Esophagus (tissue), 2 donors: ENCODE data around the gene ESPNL. TPM values are rescaled to one million over a fixed set of nuclear protein-coding genes. Genes with fewer than 3 reads are reported as not detected.

Experiments
- H3K27ac ChIP-seq, 2 donors: one replicate each; pipeline ENCODE4 v1.5.1; 2013; ENCODE audit warnings: low read depth in 2 of 2, mild to moderate bottlenecking in 2 of 2, inconsistent platforms in 1 of 2, low read length in 1 of 2, moderate library complexity in 1 of 2
- H3K27me3 ChIP-seq, 2 donors: one replicate each; pipeline ENCODE4 v1.6.1; 2013; ENCODE audit warnings: low read length in 2 of 2, control low read depth in 1 of 2, mild to moderate bottlenecking in 1 of 2; ENCODE audit not compliant: insufficient read depth in 2 of 2, control insufficient read depth in 1 of 2
- H3K36me3 ChIP-seq, 2 donors: one replicate each; pipeline ENCODE4 v1.6.1; 2013; ENCODE audit warnings: low read length in 1 of 2; ENCODE audit not compliant: control insufficient read depth in 2 of 2, insufficient read depth in 2 of 2
- H3K4me1 ChIP-seq, 2 donors: one replicate each; pipeline ENCODE4 v1.6.1; 2013; ENCODE audit warnings: low read length in 1 of 2; ENCODE audit not compliant: control insufficient read depth in 2 of 2, insufficient read depth in 2 of 2
- H3K4me3 ChIP-seq, 2 donors: one replicate each; pipeline ENCODE4 v1.5.1; 2013; ENCODE audit warnings: low read length in 2 of 2, mild to moderate bottlenecking in 2 of 2, low read depth in 1 of 2, moderate library complexity in 1 of 2
- H3K9me3 ChIP-seq, 2 donors: one replicate each; pipeline ENCODE4 v1.6.1; 2013; ENCODE audit warnings: mild to moderate bottlenecking in 2 of 2, low read depth in 1 of 2, low read length in 1 of 2, moderate library complexity in 1 of 2; ENCODE audit not compliant: control insufficient read depth in 2 of 2, insufficient read depth in 1 of 2
- WGBS, 2 donors: extraction: QIAGEN DNeasy Blood & Tissue Kit; methylation state at CpG; one replicate each; pipeline ENCODE4 v1.1.7; 2013; 5-methylcytosine and 5-hydroxymethylcytosine counted together
- polyA plus RNA-seq, 2 donors: library from polyadenylated mRNA; stranded (reverse); fragments of 200-250 nt; gene quantifications; one replicate each; pipeline ENCODE4 v1.2.3, GENCODE V29; 2013
- donor health status: healthy with polysubstance abuse.
- donor health status: Bipolar disorder and iron deficiency.

Gene ESPNL
- polyA plus RNA-seq, 2 donors = 0.09 to 0.12 TPM

- H3K4me1 ChIP-seq = peaks cover 0 to 3% of the 10 kb centered on the region in 2 donors
- H3K36me3 ChIP-seq = no peaks in the 10 kb centered on the region
- H3K4me3 ChIP-seq = no peak overlapping the region
- 87 to 93% methylated on average over 27 of the region's 27 CpGs for WGBS, 2 donors
- no peak overlapping the region for H3K27ac ChIP-seq
- H3K27me3 ChIP-seq = no peaks in the 10 kb centered on the region
- H3K9me3 ChIP-seq = no peaks in the 10 kb centered on the region
Observed at GRCh38 chr2:238121511-238122286, 21.6 kb downstream of the ESPNL start.

GRCh38 chr2:238122287-238123217 lies 22.4 kb downstream of the ESPNL start:
- no peak overlapping the region for H3K27ac ChIP-seq
- H3K27me3 ChIP-seq = no peaks in the 10 kb centered on the region
- WGBS, 2 donors = 86 to 87% methylated on average over 29 of the region's 29 CpGs
- peaks cover 0 to 7% of the 10 kb centered on the region in 2 donors for H3K4me1 ChIP-seq
- H3K9me3 ChIP-seq = no peaks in the 10 kb centered on the region
- H3K4me3 ChIP-seq = no peak overlapping the region
- H3K36me3 ChIP-seq = no peaks in the 10 kb centered on the region

- 81 to 82% methylated on average over 22 of the region's 22 CpGs for WGBS, 2 donors
- no peaks in the 10 kb centered on the region for H3K9me3 ChIP-seq
- peaks cover 0 to 7% of the 10 kb centered on the region in 2 donors for H3K4me1 ChIP-seq
- no peak overlapping the region for H3K27ac ChIP-seq
- no peak overlapping the region for H3K4me3 ChIP-seq
- H3K36me3 ChIP-seq = no peaks in the 10 kb centered on the region
- no peaks in the 10 kb centered on the region for H3K27me3 ChIP-seq
Observed at GRCh38 chr2:238123218-238123971, 23.3 kb downstream of the ESPNL start.

- Histone ChIP-seq H3K36me3 (no peaks in the 10 kb centered on the region), H3K27ac (no peak overlapping the region), H3K9me3 (no peaks in the 10 kb centered on the region), H3K27me3 (no peaks in the 10 kb centered on the region), H3K4me3 (no peak overlapping the region), H3K4me1 (peaks cover 0 to 7% of the 10 kb centered on the region in 2 donors)
- WGBS, 2 donors = 76 to 77% methylated on average over 14 of the region's 14 CpGs
Observed at GRCh38 chr2:238123991-238124470, 23.9 kb downstream of the ESPNL start.

GRCh38 chr2:238124488-238125126 lies 24.5 kb downstream of the ESPNL start:
- H3K27me3 ChIP-seq = no peaks in the 10 kb centered on the region
- H3K4me3 ChIP-seq = no peak overlapping the region
- peaks cover 0 to 7% of the 10 kb centered on the region in 2 donors for H3K4me1 ChIP-seq
- H3K9me3 ChIP-seq = no peaks in the 10 kb centered on the region
- no peaks in the 10 kb centered on the region for H3K36me3 ChIP-seq
- H3K27ac ChIP-seq = no peak overlapping the region
- WGBS, 2 donors = 90 to 94% methylated on average over 19 of the region's 19 CpGs

GRCh38 chr2:238125127-238125885 lies 25.2 kb downstream of the ESPNL start:
- peaks cover 0 to 7% of the 10 kb centered on the region in 2 donors for H3K4me1 ChIP-seq
- WGBS, 2 donors = 89 to 92% methylated on average over 19 to 20 of the region's 20 CpGs
- H3K9me3 ChIP-seq = no peaks in the 10 kb centered on the region
- no peaks in the 10 kb centered on the region for H3K36me3 ChIP-seq
- no peaks in the 10 kb centered on the region for H3K27me3 ChIP-seq
- H3K4me3 ChIP-seq = no peak overlapping the region
- no peak overlapping the region for H3K27ac ChIP-seq

- H3K4me3 ChIP-seq = no peak overlapping the region
- H3K9me3 ChIP-seq = no peaks in the 10 kb centered on the region
- H3K4me1 ChIP-seq = peaks cover 0 to 7% of the 10 kb centered on the region in 2 donors
- no peaks in the 10 kb centered on the region for H3K27me3 ChIP-seq
- H3K36me3 ChIP-seq = no peaks in the 10 kb centered on the region
- H3K27ac ChIP-seq = no peak overlapping the region
- 93% methylated on average over 2 of the region's 2 CpGs for WGBS, 2 donors
Observed at GRCh38 chr2:238126338-238126737, 26.2 kb downstream of the ESPNL start.

GRCh38 chr2:238126775-238127164 lies 26.6 kb downstream of the ESPNL start:
- no peaks in the 10 kb centered on the region for H3K36me3 ChIP-seq
- H3K9me3 ChIP-seq = no peaks in the 10 kb centered on the region
- H3K27ac ChIP-seq = no peak overlapping the region
- H3K27me3 ChIP-seq = no peaks in the 10 kb centered on the region
- 78 to 81% methylated on average over 2 of the region's 2 CpGs for WGBS, 2 donors
- H3K4me3 ChIP-seq = no peak overlapping the region
- H3K4me1 ChIP-seq = peaks cover 0 to 7% of the 10 kb centered on the region in 2 donors
